Measurements from ENCODE around the gene RTN4RL2.

RTN4RL2 gene

GRCh38 chr11:57458410-57459163, 1.7 kb upstream of the RTN4RL2 start:
- TF ChIP-seq CTCF (IDR thresholded peaks at IDR 0.05; ENCODE audit: low read depth, low read length) = peak; percentile 82
- H3K4me3 ChIP-seq (ENCODE audit: low read depth, low read length) = peak overlapping the region; percentile 43

- H3K4me3 ChIP-seq (ENCODE audit: low read depth, low read length) = peak overlapping the region; percentile 49
- TF ChIP-seq CTCF (IDR thresholded peaks at IDR 0.05; ENCODE audit: low read depth, low read length) = no peak
Measured at GRCh38 chr11:57459164-57460021, 935 bp upstream of the RTN4RL2 start.

- peak overlapping the region; percentile 49 for H3K4me3 ChIP-seq (ENCODE audit: low read depth, low read length)
- TF ChIP-seq CTCF (IDR thresholded peaks at IDR 0.05; ENCODE audit: low read depth, low read length) = no peak
Measured at GRCh38 chr11:57460758-57461749, 726 bp downstream of the RTN4RL2 start.

GRCh38 chr11:57461841-57462489, 1.6 kb downstream of the RTN4RL2 start:
- no peak for TF ChIP-seq CTCF (IDR thresholded peaks at IDR 0.05; ENCODE audit: low read depth, low read length)
- H3K4me3 ChIP-seq (ENCODE audit: low read depth, low read length) = no peak overlapping the region

- H3K4me3 ChIP-seq (ENCODE audit: low read depth, low read length) = no peak overlapping the region
- TF ChIP-seq CTCF (IDR thresholded peaks at IDR 0.05; ENCODE audit: low read depth, low read length) = no peak
Measured at GRCh38 chr11:57462597-57462996, 2.3 kb downstream of the RTN4RL2 start.

- no peak for TF ChIP-seq CTCF (IDR thresholded peaks at IDR 0.05; ENCODE audit: low read depth, low read length)
- H3K4me3 ChIP-seq (ENCODE audit: low read depth, low read length) = no peak overlapping the region
Measured at GRCh38 chr11:57463671-57464538, 3.6 kb downstream of the RTN4RL2 start.
